Motor neuron (in vitro differentiated cells): ENCODE results near the gene NOP10. TPM values are rescaled to one million over a fixed set of nuclear protein-coding genes. Genes with fewer than 3 reads are reported as not detected.
"Not testable (repeated sequence)": the region's sequence is repeated elsewhere in the genome, so short reads cannot be mapped to it uniquely, and the experiment has no call there.

Experiments used
- ATAC-seq, 8 experiments: fragments of 200-7000 bp; cut with Tn5 transposase; replicated peaks in 6 of 8; 2 replicates each; pipeline ENCODE4 v1.8.0; 2021; ENCODE audit warnings: mild to moderate bottlenecking in 8 of 8, moderate library complexity in 8 of 8
- H3K27ac ChIP-seq, 2 donors: fragments of 250-450 bp; sonication (Bioruptor Pico); 2 replicates each; pipeline ENCODE4 v1.9.0; 2021; ENCODE audit warnings: antibody characterized with exemption in 2 of 2, mild to moderate bottlenecking in 2 of 2, moderate library complexity in 1 of 2
- H3K4me1 ChIP-seq, 2 donors: fragments of 250-450 bp; sonication (Bioruptor Pico); replicated peaks in 1 of 2; 2 replicates each; pipeline ENCODE4 v1.6.1; 2021; ENCODE audit warnings: antibody characterized with exemption in 2 of 2, mild to moderate bottlenecking in 2 of 2, moderate library complexity in 1 of 2
- H3K4me3 ChIP-seq, 5 donors: fragments of 250-450 bp; sonication (Bioruptor Pico); 2 replicates each; pipeline ENCODE4 v1.9.0; 2021; ENCODE audit warnings: antibody characterized with exemption in 5 of 5, mild to moderate bottlenecking in 5 of 5, moderate library complexity in 4 of 5
- WGBS, 10 experiments: fragments of 450-650 bp; shearing (Covaris generic); methylation state at CpG; one replicate each; pipeline ENCODE4 v1.0.0; 2022; 5-methylcytosine and 5-hydroxymethylcytosine counted together
- in situ Hi-C, 9 experiments: fragments of 400-800 bp; cut with MboI; loops; one replicate each; pipeline ENCODE4 v1.15.0; 2021; ENCODE audit warnings: low sequenced_read_pairs in 9 of 9, low pct_unique_long_range_greater_than_20kb in 2 of 9; ENCODE audit not compliant: unreplicated experiment in 9 of 9
- total RNA-seq, 8 experiments: library from RNA; unstranded; fragments of 300-600 nt; gene quantifications; 2 replicates each; pipeline versions ENCODE4 v1.2.3 to v1.2.4, GENCODE V29; 2022

Gene NOP10
- 100 to 1,000 TPM; 137 to 420 (median 205) TPM for total RNA-seq

DNA sequence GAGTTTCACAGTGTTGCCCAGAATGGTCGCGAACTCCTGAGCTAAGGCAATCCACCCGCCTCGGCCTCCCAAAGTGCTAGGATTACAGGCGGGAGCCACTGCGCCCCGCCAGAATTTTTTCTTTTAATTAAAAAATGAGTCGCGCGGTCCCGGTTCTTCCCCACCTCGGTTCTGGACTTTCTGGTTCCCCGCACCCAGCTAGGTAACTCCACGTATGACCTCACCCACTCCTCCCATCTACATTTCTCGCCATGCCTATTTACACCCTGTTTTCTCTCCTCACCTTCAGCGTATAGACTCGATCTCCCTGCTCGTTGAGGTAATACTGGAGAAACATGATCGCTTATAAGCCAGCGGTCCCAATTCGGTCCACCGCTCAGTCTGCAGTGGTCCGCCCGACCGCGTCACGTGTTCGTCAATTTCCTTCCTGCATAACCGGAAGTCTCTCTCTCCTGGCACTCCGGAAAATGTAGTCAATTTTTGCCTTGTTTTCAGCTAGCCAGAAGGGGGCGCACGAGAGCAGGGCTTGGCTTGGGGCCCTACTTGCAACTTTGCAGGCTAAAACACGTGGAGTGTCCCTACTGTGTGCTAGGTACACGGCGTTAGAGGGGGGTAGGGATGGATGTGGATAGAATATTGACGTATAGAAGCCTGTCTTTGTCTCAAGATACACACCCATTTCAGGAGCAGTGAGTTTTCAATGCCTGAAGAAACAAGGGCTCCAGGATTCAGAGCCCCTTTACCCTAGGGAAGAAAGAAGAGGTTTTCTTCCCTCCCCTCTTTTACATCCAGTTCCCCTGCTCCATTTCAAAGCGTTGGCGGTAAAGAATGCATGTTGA is at the start of gene NOP10, which contains the start of gene NUTM1:
Gene NOP10 (minus strand): TSS at position 400 of the 839 bp plus-strand sequence. CDS start 63 bp downstream, at position 337.
Gene NUTM1 (plus strand): TSS at position 579 of the 839 bp plus-strand sequence. CDS start 382 bp downstream, outside the sequence.
- ATAC-seq = peak; percentile 85 to 93 (median 90)
- H3K4me3 ChIP-seq = peak within 1 kb of the TSS; percentile 42 to 61 (median 58)
- in situ Hi-C loops = loop anchor here in 2 of 9 experiments (25.0 kb wide), 2 partner anchors 106 to 256 kb away; partner anchors contain the start of gene EMC4 (in 2 of the 2)
- 0 to 5% (median 2%) methylated on average over 7 to 23 of the region's 38 CpGs; no CpG with 5 or more reads in 2 of the 10 experiments for WGBS, 10 experiments
- peaks cover 0 to 8% of the 10 kb centered on the region in 2 donors for H3K4me1 ChIP-seq
- peak within 1 kb of the TSS; percentile 73 to 87 for H3K27ac ChIP-seq

GRCh38 chr15:34389594-34390086 is 46.7 kb upstream of the NOP10 start:
- in situ Hi-C loops, H3K4me3 ChIP-seq, H3K27ac ChIP-seq, H3K4me1 ChIP-seq: not testable (repeated sequence)
- no CpG with 5 or more reads among the region's 16 CpGs for WGBS, 10 experiments
- ATAC-seq = peak in 1 of 8 experiments; percentile 29

DNA sequence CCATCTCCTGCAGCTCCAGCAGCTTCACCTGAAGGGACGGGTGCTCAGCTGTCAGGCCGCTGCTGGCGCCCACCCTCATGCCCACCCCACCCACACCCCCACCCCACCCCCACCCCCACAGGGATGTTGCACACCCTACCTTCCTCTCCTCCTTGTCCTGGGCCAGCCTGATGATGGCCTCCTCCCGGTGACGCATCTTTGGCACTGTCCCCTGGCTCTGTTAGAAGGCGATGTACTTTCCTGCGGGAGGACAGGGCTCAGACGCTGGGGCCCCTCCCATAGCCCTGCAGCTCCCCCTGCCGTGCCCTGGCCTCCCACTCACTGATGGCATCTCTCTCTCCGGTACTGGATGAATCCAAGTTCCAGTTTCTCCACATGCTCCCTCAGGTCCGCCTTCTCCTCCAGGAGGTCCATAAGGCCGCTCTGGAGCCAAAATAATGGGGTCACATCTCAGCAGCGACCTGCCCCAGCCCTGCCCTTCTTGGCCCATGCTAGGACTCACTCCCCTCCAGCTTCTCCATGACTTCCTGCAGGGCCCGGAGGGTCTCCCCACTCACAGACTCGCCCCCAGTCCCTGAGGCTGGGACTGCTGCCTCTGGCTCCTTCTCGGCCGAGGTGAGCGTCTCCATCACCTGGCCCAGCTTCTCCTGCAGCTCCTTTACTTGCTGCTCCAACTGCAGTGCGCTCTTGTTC is 39.0 kb upstream of the NOP10 start:
- H3K4me1 ChIP-seq, H3K4me3 ChIP-seq, H3K27ac ChIP-seq, ATAC-seq, in situ Hi-C loops: not testable (repeated sequence)
- WGBS, 10 experiments = no CpG with 5 or more reads among the region's 19 CpGs

DNA sequence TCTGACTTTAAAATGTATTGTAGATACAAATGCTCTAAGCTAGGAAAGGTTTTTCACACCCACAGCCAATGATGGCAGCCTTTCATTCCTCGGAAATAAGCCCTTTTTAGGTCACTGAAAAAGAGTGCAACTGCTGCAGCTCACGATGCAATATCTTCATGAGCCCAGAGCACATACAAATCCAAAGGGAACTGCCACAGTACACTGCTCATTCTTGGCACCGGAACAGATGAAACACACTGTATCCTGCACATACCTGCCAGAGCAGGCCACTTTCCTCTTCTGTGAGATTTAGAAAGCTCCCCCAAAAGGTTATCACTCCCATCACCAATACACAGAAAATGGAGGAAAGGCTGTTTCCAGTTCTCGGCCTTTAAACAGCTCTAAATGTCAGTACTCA is 37.6 kb upstream of the NOP10 start:
- H3K4me1 ChIP-seq, H3K27ac ChIP-seq, ATAC-seq, in situ Hi-C loops, H3K4me3 ChIP-seq: not testable (repeated sequence)
- 100% methylated on average over 1 of the region's 4 CpGs; no CpG with 5 or more reads in 7 of the 10 experiments for WGBS, 10 experiments

- 80 to 100% (median 94%) methylated on average over 1 to 2 of the region's 2 CpGs; no CpG with 5 or more reads in 3 of the 10 experiments for WGBS, 10 experiments
- no peak for ATAC-seq
- Histone ChIP-seq H3K4me1 (no peaks in the 10 kb centered on the region), H3K27ac (no peak overlapping the region), H3K4me3 (no peak overlapping the region)
- in situ Hi-C loops = no loop called here
Measured at GRCh38 chr15:34376856-34377255, 33.9 kb upstream of the NOP10 start.

GRCh38 chr15:34375541-34375940 is 32.6 kb upstream of the NOP10 start:
- H3K27ac ChIP-seq, in situ Hi-C loops, H3K4me1 ChIP-seq, H3K4me3 ChIP-seq, ATAC-seq: not testable (repeated sequence)
- 52 to 86% methylated on average over 1 to 2 of the region's 2 CpGs; no CpG with 5 or more reads in 8 of the 10 experiments for WGBS, 10 experiments

DNA sequence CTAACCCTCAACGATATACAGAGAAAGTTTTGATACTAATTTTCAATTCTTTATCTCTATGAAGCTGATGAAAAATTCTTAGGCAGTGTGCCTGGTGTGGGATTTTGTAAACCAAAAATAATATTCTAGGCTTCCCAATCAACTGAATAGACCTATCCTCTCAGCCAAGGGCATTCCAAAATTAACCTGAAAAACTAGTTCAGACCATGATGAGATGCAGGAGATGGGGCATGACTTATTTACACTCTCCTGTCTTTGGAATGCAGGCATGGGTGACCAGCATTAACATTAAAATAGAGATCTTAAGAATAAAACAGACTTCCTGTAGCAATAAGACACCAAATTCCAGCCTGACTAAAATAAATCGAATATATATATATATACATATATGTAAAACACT is 31.9 kb upstream of the NOP10 start:
- in situ Hi-C loops = loop anchor here in 3 of 9 experiments (25.0 kb wide), 2 partner anchors 212 to 263 kb away; partner anchors contain the start of genes GOLGA8B (in 2 of the 3), EMC7 (in 1 of the 3) and PGBD4 (in 1 of the 3)
- H3K27ac ChIP-seq = no peak overlapping the region
- no peaks in the 10 kb centered on the region for H3K4me1 ChIP-seq
- H3K4me3 ChIP-seq = no peak overlapping the region
- ATAC-seq = no peak
- 33 to 100% (median 86%) methylated on average over 1 to 2 of the region's 2 CpGs; no CpG with 5 or more reads in 1 of the 10 experiments for WGBS, 10 experiments

- ATAC-seq = no peak
- no peak overlapping the region for H3K27ac ChIP-seq
- H3K4me3 ChIP-seq = no peak overlapping the region
- 90 to 100% (median 96%) methylated on average over 1 to 8 of the region's 8 CpGs; no CpG with 5 or more reads in 5 of the 10 experiments for WGBS, 10 experiments
- in situ Hi-C loops = loop anchor here in 3 of 9 experiments (25.0 kb wide), 2 partner anchors 213 to 262 kb away; partner anchors contain the start of genes GOLGA8B (in 2 of the 3), EMC7 (in 1 of the 3) and PGBD4 (in 1 of the 3)
- no peaks in the 10 kb centered on the region for H3K4me1 ChIP-seq
Measured at GRCh38 chr15:34373951-34374350, 31.0 kb upstream of the NOP10 start.

DNA sequence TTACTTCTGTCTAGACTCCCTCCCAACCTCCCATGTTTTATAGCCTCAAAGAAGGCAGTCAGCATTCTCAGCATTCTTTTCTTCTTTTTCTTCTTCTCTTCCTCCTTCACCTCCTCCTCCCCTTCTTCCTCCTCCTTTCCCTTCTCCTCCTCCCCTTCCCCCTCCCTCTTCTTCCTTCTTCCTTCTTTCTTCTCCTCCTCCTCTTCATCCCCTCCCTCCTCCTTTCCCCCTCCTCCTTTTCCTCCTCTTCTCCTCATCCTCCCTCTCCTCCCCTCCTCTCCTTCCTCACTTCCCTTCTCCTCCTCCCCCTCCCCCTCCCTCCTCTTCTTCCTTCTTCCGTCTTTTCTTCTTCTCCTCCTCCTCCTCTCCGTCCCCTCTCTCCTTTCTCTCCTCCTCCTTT is 27.7 kb upstream of the NOP10 start:
- H3K27ac ChIP-seq = no peak overlapping the region
- ATAC-seq = no peak
- peaks cover 7% of the 10 kb centered on the region in 2 donors for H3K4me1 ChIP-seq
- no CpG with 5 or more reads among the region's 2 CpGs for WGBS, 10 experiments
- in situ Hi-C loops = loop anchor here in 3 of 9 experiments (25.0 kb wide), 2 partner anchors 217 to 258 kb away; partner anchors contain the start of genes GOLGA8B (in 2 of the 3), EMC7 (in 1 of the 3) and PGBD4 (in 1 of the 3)
- H3K4me3 ChIP-seq = no peak overlapping the region

DNA sequence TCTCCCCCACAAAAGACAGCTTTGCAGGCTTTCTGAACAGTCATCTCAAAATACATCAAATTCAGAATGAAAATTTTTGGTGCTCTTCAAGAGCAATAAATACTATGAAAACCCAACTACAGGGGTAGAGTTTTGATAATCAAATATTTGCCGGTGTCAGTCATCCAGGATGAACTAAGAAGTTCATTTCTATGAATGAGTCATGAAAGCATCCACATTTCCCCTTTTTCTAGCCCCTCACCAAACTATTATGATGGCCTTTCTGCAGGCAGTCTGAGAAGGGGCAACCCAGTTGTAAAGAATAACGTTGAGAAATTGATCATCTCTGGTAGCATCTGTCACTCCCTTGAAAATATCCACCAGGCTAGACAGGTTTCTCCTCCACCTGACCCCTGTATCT is 27.2 kb upstream of the NOP10 start:
- H3K4me1 ChIP-seq = peaks cover 12% of the 10 kb centered on the region in 2 donors
- 0 to 100% (median 93%) methylated on average over 1 to 2 of the region's 2 CpGs; no CpG with 5 or more reads in 3 of the 10 experiments for WGBS, 10 experiments
- in situ Hi-C loops = loop anchor here in 3 of 9 experiments (25.0 kb wide), 2 partner anchors 217 to 258 kb away; partner anchors contain the start of genes GOLGA8B (in 2 of the 3), EMC7 (in 1 of the 3) and PGBD4 (in 1 of the 3)
- no peak overlapping the region for H3K4me3 ChIP-seq
- H3K27ac ChIP-seq = no peak overlapping the region
- ATAC-seq = no peak

- Histone ChIP-seq H3K27ac (peak within 1 kb of the TSS; percentile 93 to 98), H3K4me1 (peaks cover 12 to 13% of the 10 kb centered on the region in 2 donors), H3K4me3 (peak within 1 kb of the TSS; percentile 71 to 94 (median 93))
- in situ Hi-C loops = loop anchor here in 3 of 9 experiments (25.0 kb wide), 2 partner anchors 220 to 255 kb away; partner anchors contain the start of genes GOLGA8B (in 2 of the 3), EMC7 (in 1 of the 3) and PGBD4 (in 1 of the 3)
- 0 to 5% (median 1%) methylated on average over 1 to 13 of the region's 80 CpGs; no CpG with 5 or more reads in 4 of the 10 experiments for WGBS, 10 experiments
- ATAC-seq = peak; percentile 77 to 91 (median 81)
Measured at GRCh38 chr15:34367101-34368081, 24.5 kb upstream of the NOP10 start, which contains the start of gene LPCAT4. LPCAT4 (minus strand) TSS chr15:34367196; CDS start chr15:34367100, 96 bp downstream.
